ENCODE results near the gene ASPHD2. TPM values are rescaled to one million over a fixed set of nuclear protein-coding genes. Genes with fewer than 3 reads are reported as not detected.

Gene ASPHD2
- total RNA-seq, 3 donors from 2014 or later: 0.59 to 1.3 (median 0.64) TPM

DNA sequence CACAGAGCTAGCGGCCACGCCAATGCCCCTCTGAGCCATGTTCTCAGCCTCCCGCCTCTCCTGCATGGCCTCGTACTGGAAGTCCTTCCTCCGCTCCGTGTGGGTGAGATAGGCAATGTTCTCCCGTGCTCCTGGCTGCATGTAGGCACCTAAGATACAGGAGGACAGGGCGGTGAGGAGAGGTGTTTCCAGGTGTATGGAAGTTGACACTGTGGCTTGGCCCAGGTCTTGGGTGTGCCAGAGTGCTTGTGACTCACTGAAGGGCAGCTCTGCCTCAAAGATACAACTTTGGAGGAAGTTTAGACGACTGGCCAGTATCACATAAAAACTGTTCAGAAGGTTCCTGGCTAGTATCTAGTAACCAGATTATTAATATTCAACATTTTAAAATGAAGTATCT is 63.2 kb downstream of the ASPHD2 start:
- intact Hi-C loops (cut with DNase I; ENCODE audit: low total_unique reads): no loop called here
- DNase-seq (ENCODE audit: low spot score in 2 of 2): no peak
- H3K4me3 ChIP-seq: no peak overlapping the region
- H3K27me3 ChIP-seq: no peaks in the 10 kb centered on the region
- H3K27ac ChIP-seq: no peak overlapping the region
- TF ChIP-seq POLR2AphosphoS5 (IDR thresholded peaks at IDR 0.05) (no peak), POLR2A (IDR thresholded peaks at IDR 0.05) (no peak)
- TF ChIP-seq, protein P1, sequence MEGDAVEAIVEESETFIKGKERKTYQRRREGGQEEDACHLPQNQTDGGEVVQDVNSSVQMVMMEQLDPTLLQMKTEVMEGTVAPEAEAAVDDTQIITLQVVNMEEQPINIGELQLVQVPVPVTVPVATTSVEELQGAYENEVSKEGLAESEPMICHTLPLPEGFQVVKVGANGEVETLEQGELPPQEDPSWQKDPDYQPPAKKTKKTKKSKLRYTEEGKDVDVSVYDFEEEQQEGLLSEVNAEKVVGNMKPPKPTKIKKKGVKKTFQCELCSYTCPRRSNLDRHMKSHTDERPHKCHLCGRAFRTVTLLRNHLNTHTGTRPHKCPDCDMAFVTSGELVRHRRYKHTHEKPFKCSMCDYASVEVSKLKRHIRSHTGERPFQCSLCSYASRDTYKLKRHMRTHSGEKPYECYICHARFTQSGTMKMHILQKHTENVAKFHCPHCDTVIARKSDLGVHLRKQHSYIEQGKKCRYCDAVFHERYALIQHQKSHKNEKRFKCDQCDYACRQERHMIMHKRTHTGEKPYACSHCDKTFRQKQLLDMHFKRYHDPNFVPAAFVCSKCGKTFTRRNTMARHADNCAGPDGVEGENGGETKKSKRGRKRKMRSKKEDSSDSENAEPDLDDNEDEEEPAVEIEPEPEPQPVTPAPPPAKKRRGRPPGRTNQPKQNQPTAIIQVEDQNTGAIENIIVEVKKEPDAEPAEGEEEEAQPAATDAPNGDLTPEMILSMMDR (IDR thresholded peaks at IDR 0.05): no peak
- H3K36me3 ChIP-seq: peaks cover 25% of the 10 kb centered on the region
- H3K9me3 ChIP-seq: no peaks in the 10 kb centered on the region
- no peaks in the 10 kb centered on the region for H3K4me1 ChIP-seq

DNA sequence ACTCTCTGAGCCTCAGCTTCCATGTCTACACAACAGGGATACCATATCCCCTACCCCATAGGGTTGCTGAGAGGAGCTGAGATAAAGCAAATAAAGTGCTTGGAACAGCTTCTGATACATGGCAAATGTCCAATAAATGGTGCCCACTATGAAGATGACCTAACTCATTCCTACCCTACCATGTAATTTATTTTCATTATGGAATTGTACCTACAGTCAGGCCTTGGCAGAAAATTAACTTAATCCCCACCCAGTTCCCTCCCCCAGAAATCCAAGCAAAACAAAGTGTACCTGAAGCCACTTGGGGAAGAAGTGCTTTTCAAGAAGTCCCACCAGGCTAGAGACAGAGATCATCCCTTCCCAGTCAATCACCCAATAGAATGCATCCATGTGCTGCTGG is 65.4 kb downstream of the ASPHD2 start:
- TF ChIP-seq, protein P1 (IDR thresholded peaks at IDR 0.05): no peak
- TF ChIP-seq POLR2AphosphoS5 (IDR thresholded peaks at IDR 0.05) (no peak), POLR2A (IDR thresholded peaks at IDR 0.05) (no peak)
- Histone ChIP-seq H3K4me1 (no peaks in the 10 kb centered on the region), H3K36me3 (peaks cover 34% of the 10 kb centered on the region), H3K9me3 (no peaks in the 10 kb centered on the region), H3K4me3 (no peak overlapping the region), H3K27ac (no peak overlapping the region), H3K27me3 (no peaks in the 10 kb centered on the region)
- intact Hi-C loops (cut with DNase I; ENCODE audit: low total_unique reads): no loop called here
- no peak for DNase-seq (ENCODE audit: low spot score in 2 of 2)

Other genes starting within 250 kb of the ASPHD2 start
- gene HPS4, start 54.5 kb downstream of the ASPHD2 start, total RNA-seq: 10 to 100 TPM; 29.0 to 43.6 (median 35.4) TPM
- gene SRRD, start 54.6 kb downstream of the ASPHD2 start, total RNA-seq: 10 to 100 TPM in 2 of 3 donors, 1 to 10 TPM in 1; 8.8 to 17.4 (median 15.0) TPM
- 10 to 100 TPM; 27.5 to 34.5 (median 29.0) TPM for gene TFIP11, start 83.2 kb downstream of the ASPHD2 start, total RNA-seq
- gene TPST2, start 160.9 kb downstream of the ASPHD2 start, total RNA-seq: 10 to 100 TPM; 36.6 to 81.9 (median 59.8) TPM
- 1 to 10 TPM in 1 of 3 donors, not detected in 2; 2.6 TPM for gene CRYBB1, start 188.8 kb downstream of the ASPHD2 start, total RNA-seq
- not detected for gene CRYBA4, start 192.7 kb downstream of the ASPHD2 start, total RNA-seq
- 1 to 10 TPM in 2 of 3 donors, under 1 TPM in 1; 0.80 to 2.3 (median 1.9) TPM for gene MIAT, start 228.3 kb downstream of the ASPHD2 start, total RNA-seq